Suprapubic skin (tissue), 3 donors: Measurements from ENCODE around the gene SLC6A11.

Source experiments
- CTCF ChIP-seq, 2 donors: fragments of 200-600 bp in 1 of 2; fragments of 450-650 bp in 1 of 2; sonication (generic) in 1 of 2; IDR thresholded peaks; one replicate each; pipeline ENCODE4 v1.5.1; 2016 to 2019; ENCODE audit warnings: antibody characterized with exemption in 2 of 2, mild to moderate bottlenecking in 1 of 2, moderate library complexity in 1 of 2
- POLR2AphosphoS5 ChIP-seq, 3 donors: sonication (generic); formaldehyde crosslinking; IDR thresholded peaks; one replicate each; pipeline ENCODE4 v1.6.1; 2017; ENCODE audit warnings: antibody characterized with exemption in 3 of 3

- TF ChIP-seq CTCF (IDR thresholded peaks at IDR 0.05) (no peak), POLR2AphosphoS5 (IDR thresholded peaks at IDR 0.05) (no peak)
Observed at GRCh38 chr3:10876661-10877060, 60.6 kb downstream of the SLC6A11 start.
